GM21529 (cell line): ENCODE measurements around the gene CCN5.
"Not testable (repeated sequence)": the region's sequence is repeated elsewhere in the genome, so short reads cannot be mapped to it uniquely, and the experiment has no call there.

Source experiments
- ATAC-seq: cut with Tn5 transposase; IDR thresholded peaks from one replicate; pipeline ENCODE4 v1.9.1; 2021; ENCODE audit not compliant: unreplicated experiment

The CCN5 gene

GRCh38 chr20:44756011-44756688, 41.0 kb downstream of the CCN5 start:
- ATAC-seq, result no peak

GRCh38 chr20:44756956-44757355, 41.8 kb downstream of the CCN5 start:
- no peak for ATAC-seq

GRCh38 chr20:44758247-44759101, 43.3 kb downstream of the CCN5 start:
- no peak for ATAC-seq

- ATAC-seq, result no peak
These were observed 44.4 kb downstream of the CCN5 start for GRCh38 chr20:44759595-44759994.

GRCh38 chr20:44761423-44761822, 46.3 kb downstream of the CCN5 start:
- ATAC-seq, result no peak

- ATAC-seq, result no peak
These were observed 47.4 kb downstream of the CCN5 start for GRCh38 chr20:44762466-44763140.

GRCh38 chr20:44763798-44764197, 48.6 kb downstream of the CCN5 start:
- not testable (repeated sequence) for ATAC-seq

- no peak for ATAC-seq
These were observed 49.9 kb downstream of the CCN5 start for GRCh38 chr20:44765091-44765490.

- ATAC-seq, result no peak
These were observed 50.7 kb downstream of the CCN5 start for GRCh38 chr20:44765701-44766347.

GRCh38 chr20:44768256-44768655, 53.1 kb downstream of the CCN5 start:
- no peak for ATAC-seq

GRCh38 chr20:44768854-44769480, 53.8 kb downstream of the CCN5 start:
- no peak for ATAC-seq

GRCh38 chr20:44769481-44769863, 54.3 kb downstream of the CCN5 start:
- no peak for ATAC-seq

- no peak for ATAC-seq
These were observed 55.5 kb downstream of the CCN5 start for GRCh38 chr20:44770484-44771171.

- no peak for ATAC-seq
These were observed 56.0 kb downstream of the CCN5 start for GRCh38 chr20:44771172-44771535.

- no peak for ATAC-seq
These were observed 57.5 kb downstream of the CCN5 start for GRCh38 chr20:44772636-44773035.

- no peak for ATAC-seq
These were observed 58.1 kb downstream of the CCN5 start for GRCh38 chr20:44773070-44773829.

GRCh38 chr20:44776980-44777379, 61.8 kb downstream of the CCN5 start:
- no peak for ATAC-seq
